Aorta (tissue), 5 donors: ENCODE measurements around the gene PRTFDC1. TPM values are rescaled to one million over a fixed set of nuclear protein-coding genes. Genes with fewer than 3 reads are reported as not detected.
"Not testable (repeated sequence)": the region's sequence is repeated elsewhere in the genome, so short reads cannot be mapped to it uniquely, and the experiment has no call there.

ENCODE experiments used
- ATAC-seq: fragments of 200-7000 bp; cut with Tn5 transposase; one replicate; pipeline ENCODE4 v1.9.1; 2022; ENCODE audit warnings: moderate library complexity; ENCODE audit not compliant: low FRiP score
- DNase-seq, 2 donors: peaks; one replicate each; pipeline ENCODE4 v3.0.0-alpha.2; 2020
- H3K27ac ChIP-seq, 2 donors: one replicate each; pipeline ENCODE4 v1.5.1; 2013; ENCODE audit warnings: low read length in 2 of 2, mild to moderate bottlenecking in 2 of 2, moderate library complexity in 2 of 2, control low read depth in 1 of 2, inconsistent platforms in 1 of 2, low read depth in 1 of 2
- H3K27me3 ChIP-seq, 2 donors: one replicate each; pipeline ENCODE4 v1.6.1; 2013; ENCODE audit warnings: control low read depth in 1 of 2, low read length in 1 of 2, mild to moderate bottlenecking in 1 of 2, moderate library complexity in 1 of 2; ENCODE audit not compliant: insufficient read depth in 2 of 2, control insufficient read depth in 1 of 2
- H3K36me3 ChIP-seq, 2 donors: one replicate each; pipeline ENCODE4 v1.6.1; 2013; ENCODE audit warnings: control low read depth in 1 of 2, low read length in 1 of 2, mild to moderate bottlenecking in 1 of 2; ENCODE audit not compliant: insufficient read depth in 2 of 2, control insufficient read depth in 1 of 2
- H3K4me1 ChIP-seq, 2 donors: one replicate each; pipeline ENCODE4 v1.6.1; 2013; ENCODE audit warnings: low read length in 2 of 2, control low read depth in 1 of 2, mild to moderate bottlenecking in 1 of 2, moderate library complexity in 1 of 2; ENCODE audit not compliant: insufficient read depth in 2 of 2, control insufficient read depth in 1 of 2
- H3K4me3 ChIP-seq, 2 donors: one replicate each; pipeline ENCODE4 v1.5.1; 2013; ENCODE audit warnings: low read length in 2 of 2, control low read depth in 1 of 2, mild to moderate bottlenecking in 1 of 2
- H3K9me3 ChIP-seq: one replicate; pipeline ENCODE4 v1.6.1; 2013; ENCODE audit warnings: mild to moderate bottlenecking, low read length; ENCODE audit not compliant: control insufficient read depth
- WGBS, 2 donors: extraction: QIAGEN DNeasy Blood & Tissue Kit; methylation state at CpG; one replicate each; pipeline ENCODE4 v1.1.7; 2013; 5-methylcytosine and 5-hydroxymethylcytosine counted together
- intact Hi-C, 2 donors: fragments of 100-400 bp; cut with DNase I; formaldehyde crosslinking; loops; one replicate each; pipeline versions ENCODE4 v1.14.2 to v1.15.0; 2022
- polyA plus RNA-seq, 2 donors: library from polyadenylated mRNA; stranded (reverse); fragments of 200-250 nt; gene quantifications; one replicate each; pipeline ENCODE4 v1.2.3, GENCODE V29; 2013
- total RNA-seq, 2 donors: library from RNA; stranded (reverse); fragmentation: NEBNext Ultra II Directional; extraction: Animal tissue kit (Norgen Biotek cat#: 25700); gene quantifications; one replicate each; pipeline ENCODE4 v1.2.1, GENCODE V29; 2021
- donor health status: healthy with polysubstance abuse.
- donor health status: Bipolar disorder and iron deficiency.
- donor health status: DM: no; HTN: no; CAD: no.
- donor health status: DM: no; HTN: no; CAD: no.
- donor health status: DM: yes; HTN: yes; CAD: no.

PRTFDC1 gene
- total and polyA plus RNA-seq, 4 donors, result 3.1 to 15.7 (median 11.8) TPM

DNA sequence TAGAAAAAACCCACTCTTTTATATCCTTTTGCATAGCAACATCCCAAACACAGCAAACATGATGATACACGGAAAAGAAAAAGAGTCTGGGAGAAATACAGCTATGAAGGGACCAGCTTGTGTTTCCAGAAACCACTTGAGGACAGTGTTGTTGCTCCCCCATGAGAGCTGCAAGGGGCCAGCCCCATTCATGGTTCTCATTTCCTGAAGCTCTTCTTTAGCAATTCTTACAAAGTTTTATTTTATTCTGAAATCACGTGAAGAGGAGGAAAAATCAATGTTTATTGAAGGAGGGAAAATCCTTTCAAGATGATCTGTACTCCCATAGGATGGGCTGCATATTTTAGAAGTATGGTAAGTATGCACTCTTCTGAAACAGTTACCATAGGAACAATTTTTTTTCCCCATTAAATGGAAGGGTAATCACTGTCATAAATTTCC is 17.5 kb upstream of the PRTFDC1 start:
- ATAC-seq (no peak), DNase-seq (no peak)
- 64 to 68% methylated on average over 2 of the region's 2 CpGs for WGBS, 2 donors
- intact Hi-C loops, result no loop called here
- no peaks in the 10 kb centered on the region for H3K27me3 ChIP-seq
- no peak overlapping the region for H3K4me3 ChIP-seq
- no peaks in the 10 kb centered on the region for H3K36me3 ChIP-seq
- H3K27ac ChIP-seq, result no peak overlapping the region
- no peaks in the 10 kb centered on the region for H3K9me3 ChIP-seq
- no peaks in the 10 kb centered on the region for H3K4me1 ChIP-seq

GRCh38 chr10:24968951-24969350 is 16.5 kb upstream of the PRTFDC1 start:
- H3K9me3 ChIP-seq, DNase-seq, ATAC-seq, intact Hi-C loops, H3K27me3 ChIP-seq, H3K4me1 ChIP-seq, H3K36me3 ChIP-seq, H3K27ac ChIP-seq, H3K4me3 ChIP-seq: not testable (repeated sequence)
- WGBS, 2 donors, result 92 to 93% methylated on average over 11 of the region's 11 CpGs

GRCh38 chr10:24968349-24968748 is 15.9 kb upstream of the PRTFDC1 start:
- no peaks in the 10 kb centered on the region for H3K36me3 ChIP-seq
- H3K27ac ChIP-seq, result no peak overlapping the region
- no peaks in the 10 kb centered on the region for H3K4me1 ChIP-seq
- intact Hi-C loops, result no loop called here
- H3K27me3 ChIP-seq, result no peaks in the 10 kb centered on the region
- DNase-seq, result no peak
- ATAC-seq, result no peak
- no peaks in the 10 kb centered on the region for H3K9me3 ChIP-seq
- 97% methylated on average over 7 of the region's 7 CpGs for WGBS, 2 donors
- H3K4me3 ChIP-seq, result no peak overlapping the region

DNA sequence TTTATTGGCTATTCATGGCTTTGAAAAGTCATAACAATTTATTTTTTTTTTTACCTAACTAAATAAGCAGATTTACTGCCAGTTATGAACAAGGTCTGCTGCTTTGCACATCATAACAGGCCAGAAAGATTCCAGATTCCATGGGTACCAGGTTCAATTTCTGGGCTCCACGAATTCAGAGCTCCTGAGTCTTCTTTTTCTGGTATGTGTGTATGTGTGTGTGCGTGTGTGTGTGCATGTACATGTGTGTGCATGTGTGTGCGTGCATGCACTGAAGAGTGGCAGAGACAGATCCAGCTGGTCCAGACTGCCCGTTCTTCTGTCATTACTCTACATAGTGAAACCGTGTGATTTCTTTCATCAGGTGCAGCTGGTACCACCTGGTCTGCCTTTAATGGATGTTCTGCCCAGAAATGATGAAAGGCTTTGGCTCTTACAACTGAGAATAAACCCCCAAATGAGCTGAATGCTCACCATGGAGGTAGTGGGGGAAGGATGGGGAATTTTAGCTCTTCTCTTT is 14.6 kb upstream of the PRTFDC1 start:
- ATAC-seq, result no peak
- intact Hi-C loops, result no loop called here
- H3K27ac ChIP-seq, result no peak overlapping the region
- DNase-seq, result no peak
- no peaks in the 10 kb centered on the region for H3K27me3 ChIP-seq
- H3K9me3 ChIP-seq, result no peaks in the 10 kb centered on the region
- WGBS, 2 donors, result 97% methylated on average over 5 of the region's 5 CpGs
- no peaks in the 10 kb centered on the region for H3K36me3 ChIP-seq
- H3K4me3 ChIP-seq, result no peak overlapping the region
- no peaks in the 10 kb centered on the region for H3K4me1 ChIP-seq

GRCh38 chr10:24965051-24965450 is 12.6 kb upstream of the PRTFDC1 start:
- no peaks in the 10 kb centered on the region for H3K27me3 ChIP-seq
- ATAC-seq, result no peak
- H3K36me3 ChIP-seq, result no peaks in the 10 kb centered on the region
- H3K4me3 ChIP-seq, result no peak overlapping the region
- no peaks in the 10 kb centered on the region for H3K4me1 ChIP-seq
- no peak for DNase-seq
- intact Hi-C loops, result no loop called here
- H3K9me3 ChIP-seq, result no peaks in the 10 kb centered on the region
- whole genome bisulfite sequencing, 2 donors, result 94 to 95% methylated on average over 3 of the region's 3 CpGs
- H3K27ac ChIP-seq, result no peak overlapping the region

- ATAC-seq (no peak), DNase-seq (no peak)
- WGBS, 2 donors, result 34% methylated on average over 5 of the region's 5 CpGs
- Histone ChIP-seq H3K4me3 (no peak overlapping the region), H3K27ac (no peak overlapping the region), H3K27me3 (no peaks in the 10 kb centered on the region), H3K4me1 (no peaks in the 10 kb centered on the region), H3K36me3 (no peaks in the 10 kb centered on the region), H3K9me3 (no peaks in the 10 kb centered on the region)
- intact Hi-C loops, result no loop called here
Measured at GRCh38 chr10:24963521-24964041, 11.2 kb upstream of the PRTFDC1 start.

GRCh38 chr10:24962995-24963394 is 10.6 kb upstream of the PRTFDC1 start:
- intact Hi-C loops, result no loop called here
- DNase-seq (no peak), ATAC-seq (no peak)
- H3K27ac ChIP-seq, result no peak overlapping the region
- H3K36me3 ChIP-seq, result no peaks in the 10 kb centered on the region
- no peaks in the 10 kb centered on the region for H3K4me1 ChIP-seq
- 90 to 96% methylated on average over 3 of the region's 3 CpGs for WGBS, 2 donors
- no peak overlapping the region for H3K4me3 ChIP-seq
- H3K27me3 ChIP-seq, result no peaks in the 10 kb centered on the region
- H3K9me3 ChIP-seq, result no peaks in the 10 kb centered on the region

DNA sequence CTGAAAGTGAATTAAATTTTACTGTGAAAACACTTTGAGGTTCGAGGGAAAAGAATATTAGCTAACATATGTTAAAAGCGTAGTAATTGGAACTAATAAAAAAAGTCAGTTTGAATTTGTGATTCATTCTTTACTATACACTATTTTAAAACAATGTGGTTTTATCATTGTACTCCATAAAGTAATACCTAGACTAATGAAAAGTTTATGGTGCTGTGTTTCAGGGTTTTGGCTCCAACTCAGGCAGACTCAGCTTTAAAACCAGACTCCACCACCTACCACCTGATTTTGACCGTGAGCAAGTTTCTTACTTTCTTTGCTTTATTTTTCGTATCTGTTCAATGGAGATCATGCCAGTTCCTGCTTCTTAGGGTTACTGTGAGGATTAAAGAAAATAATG is 9.2 kb upstream of the PRTFDC1 start:
- 93 to 97% methylated on average over 4 of the region's 4 CpGs for WGBS, 2 donors
- no peaks in the 10 kb centered on the region for H3K36me3 ChIP-seq
- ATAC-seq (no peak), DNase-seq (no peak)
- H3K4me1 ChIP-seq, result no peaks in the 10 kb centered on the region
- intact Hi-C loops, result no loop called here
- H3K4me3 ChIP-seq, result no peak overlapping the region
- no peak overlapping the region for H3K27ac ChIP-seq
- no peaks in the 10 kb centered on the region for H3K9me3 ChIP-seq
- H3K27me3 ChIP-seq, result no peaks in the 10 kb centered on the region

- WGBS, 2 donors, result 58 to 85% methylated on average over 3 of the region's 3 CpGs
Measured at GRCh38 chr10:24959382-24959730, 7.0 kb upstream of the PRTFDC1 start.

More at GRCh38 chr10:24959382-24959730, 7.0 kb upstream of the PRTFDC1 start:
- H3K4me1 ChIP-seq, result no peaks in the 10 kb centered on the region
- H3K4me3 ChIP-seq, result no peak overlapping the region
- ATAC-seq, result no peak
- no peaks in the 10 kb centered on the region for H3K9me3 ChIP-seq
- no peaks in the 10 kb centered on the region for H3K27me3 ChIP-seq
- intact Hi-C loops, result loop anchor here (2.0 to 10.0 kb wide), 2 partner anchors 235 to 317 kb away; partner anchors contain the start of gene ARHGAP21 (in 1 of the 2)
- no peaks in the 10 kb centered on the region for H3K36me3 ChIP-seq
- no peak for DNase-seq
- H3K27ac ChIP-seq, result peak overlapping the region in 1 of 2 donors; percentile 67
